Spleen (tissue), 11 donors: ENCODE measurements around the gene ADARB1. TPM values are rescaled to one million over a fixed set of nuclear protein-coding genes. Genes with fewer than 3 reads are reported as not detected.
A peak's percentile ranks its signal among the peaks of the same experiment; 100 is the strongest.

ENCODE experiments used
- DNase-seq: peaks from one replicate; pipeline ENCODE4 v3.0.0-alpha.2; 2020
- H3K27ac ChIP-seq, 8 donors: fragments of 200-600 bp; sonication (generic) in 7 of 8; 1 replicate in 4 of 8; 2 replicates in 4 of 8; pipeline versions ENCODE4 v1.5.0 to v1.8.0; 2016 to 2021; ENCODE audit warnings: inconsistent platforms in 4 of 8, mild to moderate bottlenecking in 4 of 8, moderate library complexity in 1 of 8
- H3K27me3 ChIP-seq, 7 donors: fragments of 200-600 bp; sonication (generic) in 6 of 7; replicated peaks in 1 of 7; 1 replicate in 4 of 7; 2 replicates in 3 of 7; pipeline versions ENCODE4 v1.5.0 to v1.8.0; 2016 to 2021; ENCODE audit warnings: inconsistent platforms in 3 of 7, mild to moderate bottlenecking in 1 of 7
- H3K36me3 ChIP-seq, 6 donors: fragments of 200-600 bp; sonication (generic) in 5 of 6; 1 replicate in 4 of 6; 2 replicates in 2 of 6; pipeline versions ENCODE4 v1.5.0 to v1.8.0; 2016 to 2021; ENCODE audit warnings: inconsistent platforms in 2 of 6
- H3K4me1 ChIP-seq, 6 donors: fragments of 200-600 bp; sonication (generic) in 5 of 6; 1 replicate in 3 of 6; 2 replicates in 3 of 6; pipeline versions ENCODE4 v1.5.0 to v1.8.0; 2016 to 2021; ENCODE audit warnings: inconsistent platforms in 3 of 6
- H3K4me3 ChIP-seq, 8 donors: fragments of 200-600 bp; sonication (generic) in 7 of 8; 1 replicate in 4 of 8; 2 replicates in 4 of 8; pipeline versions ENCODE4 v1.5.0 to v1.8.0; 2016 to 2021; ENCODE audit warnings: inconsistent platforms in 4 of 8, mild to moderate bottlenecking in 4 of 8, moderate library complexity in 2 of 8
- H3K9me3 ChIP-seq, 8 donors: fragments of 200-600 bp; sonication (generic) in 7 of 8; 1 replicate in 4 of 8; 2 replicates in 4 of 8; pipeline versions ENCODE4 v1.5.0 to v1.8.0; 2016 to 2021; ENCODE audit warnings: inconsistent platforms in 4 of 8
- POLR2A ChIP-seq, 3 donors: fragments of 450-650 bp; IDR thresholded peaks; one replicate each; pipeline ENCODE4 v1.5.1; 2017; ENCODE audit warnings: antibody characterized with exemption in 3 of 3, mild to moderate bottlenecking in 1 of 3
- POLR2AphosphoS5 ChIP-seq, 3 donors: sonication (generic); formaldehyde crosslinking; IDR thresholded peaks; one replicate each; pipeline ENCODE4 v1.5.1; 2017; ENCODE audit warnings: antibody characterized with exemption in 3 of 3
- WGBS, 5 donors: extraction: QIAGEN DNeasy Blood & Tissue Kit in 3 of 5; methylation state at CpG; one replicate each; pipeline versions ENCODE4 v1.1.5 to v1.1.7; 2013 to 2018; 5-methylcytosine and 5-hydroxymethylcytosine counted together
- intact Hi-C: fragments of 100-400 bp; cut with DNase I; formaldehyde crosslinking; loops from one replicate; pipeline ENCODE4 v1.15.0; 2023; ENCODE audit warnings: low total_unique reads
- polyA plus RNA-seq, 3 donors: library from polyadenylated mRNA; stranded (reverse); fragments of 200-250 nt; gene quantifications; one replicate each; pipeline ENCODE4 v1.2.1, GENCODE V29; 2013
- total RNA-seq, 7 donors: library from RNA; depleted of rRNA in 3 of 7; stranded (reverse); fragments of >200 nt in 3 of 7; fragmentation: NEBNext Ultra II Directional in 4 of 7; extraction: Animal tissue kit (Norgen Biotek cat#: 25700) in 4 of 7; gene quantifications; one replicate each; pipeline versions ENCODE4 v1.1.0 to v1.2.1, GENCODE V29; 2016 to 2021
- TF ChIP-seq, protein P1 (sequence below), 11 experiments: fragments of 200-600 bp in 7 of 11; fragments of 450-650 bp in 4 of 11; sonication (generic) in 4 of 11; IDR thresholded peaks in 8 of 11; conservative IDR thresholded peaks in 3 of 11; 1 replicate in 7 of 11; 2 replicates in 4 of 11; pipeline versions ENCODE4 v1.4.0 to v1.8.0; 2016 to 2021; ENCODE audit warnings: antibody characterized with exemption in 11 of 11, inconsistent platforms in 4 of 11, mild to moderate bottlenecking in 1 of 11
- donor health status: healthy with polysubstance abuse.
- donor health status: DM: no; HTN: no; CAD: no; lungs with moderate emphysema.
- donor health status: DM: no; HTN: no; CAD: no.
- donor health status: Bipolar disorder and iron deficiency.
- donor health status: healthy.
- donor health status: DM: no; HTN: no; CAD: no.
- donor health status: DM: yes; HTN: yes; CAD: no.

ADARB1 gene
- total and polyA plus RNA-seq, 10 donors: 9.1 to 50.8 (median 29.0) TPM

DNA sequence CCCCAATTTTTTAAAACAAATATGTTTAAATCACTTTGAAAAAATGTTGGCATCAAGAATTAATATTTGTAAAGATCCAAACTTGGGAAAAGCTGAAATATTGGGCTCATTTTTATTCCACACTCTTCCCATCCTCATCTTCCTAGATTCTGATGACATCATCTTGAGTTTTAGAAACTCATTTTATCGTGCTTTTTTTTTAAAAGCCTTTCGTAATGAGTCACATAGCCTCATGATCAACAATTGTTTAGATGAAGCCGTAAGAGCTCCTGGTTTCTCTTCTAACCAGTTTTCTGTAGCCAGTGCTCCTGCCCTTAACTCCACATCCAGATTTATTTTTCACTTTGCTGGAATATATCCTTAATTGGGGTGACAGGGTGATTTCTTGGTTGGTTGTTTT lies 134.7 kb downstream of the ADARB1 start:
- no peak overlapping the region for H3K27ac ChIP-seq
- WGBS, 5 donors: 57 to 81% (median 69%) methylated on average over 3 of the region's 3 CpGs
- no peak for DNase-seq
- intact Hi-C loops: no loop called here
- H3K36me3 ChIP-seq: peaks cover 0 to 84% (median 41%) of the 10 kb centered on the region in 6 donors
- no peaks in the 10 kb centered on the region for H3K27me3 ChIP-seq
- peaks cover 0 to 37% (median 20%) of the 10 kb centered on the region in 6 donors for H3K4me1 ChIP-seq
- no peak overlapping the region for H3K4me3 ChIP-seq
- H3K9me3 ChIP-seq: no peaks in the 10 kb centered on the region
- no peak for TF ChIP-seq POLR2AphosphoS5 (IDR thresholded peaks at IDR 0.05)
- TF ChIP-seq, protein P1, sequence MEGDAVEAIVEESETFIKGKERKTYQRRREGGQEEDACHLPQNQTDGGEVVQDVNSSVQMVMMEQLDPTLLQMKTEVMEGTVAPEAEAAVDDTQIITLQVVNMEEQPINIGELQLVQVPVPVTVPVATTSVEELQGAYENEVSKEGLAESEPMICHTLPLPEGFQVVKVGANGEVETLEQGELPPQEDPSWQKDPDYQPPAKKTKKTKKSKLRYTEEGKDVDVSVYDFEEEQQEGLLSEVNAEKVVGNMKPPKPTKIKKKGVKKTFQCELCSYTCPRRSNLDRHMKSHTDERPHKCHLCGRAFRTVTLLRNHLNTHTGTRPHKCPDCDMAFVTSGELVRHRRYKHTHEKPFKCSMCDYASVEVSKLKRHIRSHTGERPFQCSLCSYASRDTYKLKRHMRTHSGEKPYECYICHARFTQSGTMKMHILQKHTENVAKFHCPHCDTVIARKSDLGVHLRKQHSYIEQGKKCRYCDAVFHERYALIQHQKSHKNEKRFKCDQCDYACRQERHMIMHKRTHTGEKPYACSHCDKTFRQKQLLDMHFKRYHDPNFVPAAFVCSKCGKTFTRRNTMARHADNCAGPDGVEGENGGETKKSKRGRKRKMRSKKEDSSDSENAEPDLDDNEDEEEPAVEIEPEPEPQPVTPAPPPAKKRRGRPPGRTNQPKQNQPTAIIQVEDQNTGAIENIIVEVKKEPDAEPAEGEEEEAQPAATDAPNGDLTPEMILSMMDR (IDR thresholded peaks at IDR 0.05 in 8 of 11, conservative IDR thresholded peaks at IDR 0.05 in 3 of 11): no peak
- TF ChIP-seq POLR2A (IDR thresholded peaks at IDR 0.05): no peak

DNA sequence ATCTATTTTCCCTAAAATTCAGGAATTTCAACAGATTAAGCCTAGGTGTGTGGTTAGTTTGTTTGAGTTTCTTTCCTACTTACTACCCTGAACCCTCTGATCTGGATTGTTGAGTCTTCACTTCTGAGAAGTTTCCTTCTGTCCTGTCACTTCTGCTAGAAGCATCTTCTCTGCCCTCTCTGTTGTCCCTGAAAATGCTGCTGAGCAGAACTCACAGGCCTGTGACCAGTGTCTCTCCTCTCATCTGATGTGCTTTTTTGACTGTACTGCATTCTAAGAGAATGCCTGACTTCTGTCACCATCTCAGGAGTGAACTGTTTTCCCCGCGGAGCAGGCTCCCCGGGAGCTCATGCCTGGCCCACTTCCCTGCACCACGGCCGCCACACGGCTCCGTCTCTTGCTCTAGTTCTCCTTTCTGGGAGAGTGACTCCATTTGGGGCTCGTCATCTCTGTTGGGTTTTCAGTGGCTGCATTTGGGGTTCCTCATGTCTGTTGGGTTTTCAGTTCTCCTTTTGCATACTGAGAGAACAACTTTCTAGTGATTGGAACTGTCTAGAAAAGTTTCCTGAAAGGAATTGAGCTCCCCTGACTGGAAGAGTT lies 135.4 kb downstream of the ADARB1 start:
- intact Hi-C loops: no loop called here
- peaks cover 0 to 37% (median 20%) of the 10 kb centered on the region in 6 donors for H3K4me1 ChIP-seq
- no peak for DNase-seq
- H3K36me3 ChIP-seq: peaks cover 0 to 77% (median 35%) of the 10 kb centered on the region in 6 donors
- no peak overlapping the region for H3K4me3 ChIP-seq
- TF ChIP-seq POLR2A (IDR thresholded peaks at IDR 0.05): no peak
- TF ChIP-seq POLR2AphosphoS5 (IDR thresholded peaks at IDR 0.05): peak in 1 of 3 donors; percentile 35
- no peaks in the 10 kb centered on the region for H3K9me3 ChIP-seq
- no peak overlapping the region for H3K27ac ChIP-seq
- 41 to 74% (median 65%) methylated on average over 8 of the region's 8 CpGs for WGBS, 5 donors
- H3K27me3 ChIP-seq: no peaks in the 10 kb centered on the region

DNA sequence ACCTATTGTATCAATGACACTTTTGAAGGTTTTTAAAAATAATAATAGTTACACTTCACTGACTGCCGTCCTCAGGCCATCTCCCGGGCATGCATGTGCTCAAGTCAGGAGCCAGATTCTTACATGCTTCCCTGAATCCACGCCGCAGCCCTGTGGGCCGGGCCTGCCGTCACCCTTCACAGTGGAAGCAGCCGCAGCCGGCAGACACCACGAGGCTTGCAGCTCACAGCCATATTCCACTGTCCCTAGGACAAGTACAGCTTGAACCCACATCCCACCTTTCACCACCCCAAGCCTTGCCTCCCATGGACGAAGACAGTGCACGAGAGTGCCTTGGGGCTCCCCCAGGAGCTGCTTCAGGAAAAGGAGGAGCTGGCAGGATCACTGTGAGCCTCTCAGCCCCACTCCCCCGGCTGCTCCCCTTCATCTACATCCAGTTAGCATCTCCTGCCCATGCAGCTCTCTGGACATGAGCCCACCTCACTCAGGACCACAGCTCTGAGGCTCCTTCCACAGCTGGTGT lies 136.1 kb downstream of the ADARB1 start:
- WGBS, 5 donors: 92 to 96% (median 94%) methylated on average over 9 to 12 of the region's 12 CpGs
- no peak for DNase-seq
- Histone ChIP-seq H3K27ac (no peak overlapping the region), H3K9me3 (no peaks in the 10 kb centered on the region), H3K4me1 (peaks cover 0 to 37% (median 20%) of the 10 kb centered on the region in 6 donors), H3K27me3 (no peaks in the 10 kb centered on the region), H3K4me3 (no peak overlapping the region), H3K36me3 (peaks cover 0 to 77% (median 29%) of the 10 kb centered on the region in 6 donors)
- TF ChIP-seq POLR2A (IDR thresholded peaks at IDR 0.05): no peak
- TF ChIP-seq, protein P1 (IDR thresholded peaks at IDR 0.05 in 8 of 11, conservative IDR thresholded peaks at IDR 0.05 in 3 of 11): no peak
- TF ChIP-seq POLR2AphosphoS5 (IDR thresholded peaks at IDR 0.05): no peak
- intact Hi-C loops: no loop called here

DNA sequence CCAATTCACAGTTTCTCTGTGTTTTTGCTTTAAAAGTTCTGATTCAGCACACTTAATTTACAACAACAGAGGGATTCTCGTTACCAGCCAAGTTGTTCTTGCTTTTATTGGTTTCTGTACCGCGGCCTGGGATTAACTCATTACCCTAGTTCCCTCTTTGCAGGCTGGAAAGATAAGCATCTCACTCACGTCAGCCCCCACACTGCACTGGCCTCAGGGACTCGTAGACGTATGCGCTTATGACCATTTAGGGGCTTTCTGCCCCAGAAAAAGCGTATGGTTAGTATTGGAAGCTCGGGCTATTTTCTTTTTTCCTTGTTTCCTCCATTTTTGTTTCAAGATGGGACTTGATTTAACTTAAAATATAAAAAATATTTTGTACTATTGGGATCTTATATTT lies 137.3 kb downstream of the ADARB1 start:
- TF ChIP-seq, protein P1 (IDR thresholded peaks at IDR 0.05 in 8 of 11, conservative IDR thresholded peaks at IDR 0.05 in 3 of 11): no peak
- TF ChIP-seq POLR2AphosphoS5 (IDR thresholded peaks at IDR 0.05) (no peak), POLR2A (IDR thresholded peaks at IDR 0.05) (no peak)
- intact Hi-C loops: no loop called here
- 72 to 85% (median 77%) methylated on average over 9 of the region's 9 CpGs for WGBS, 5 donors

More for the DNA sequence above, 137.3 kb downstream of the ADARB1 start:
- DNase-seq: no peak
- peaks cover 0 to 37% (median 20%) of the 10 kb centered on the region in 6 donors for H3K4me1 ChIP-seq
- no peak overlapping the region for H3K4me3 ChIP-seq
- H3K36me3 ChIP-seq: peaks cover 0 to 70% (median 22%) of the 10 kb centered on the region in 6 donors
- H3K27ac ChIP-seq: no peak overlapping the region
- H3K27me3 ChIP-seq: no peaks in the 10 kb centered on the region
- peaks cover 2 to 9% (median 6%) of the 10 kb centered on the region in 8 donors for H3K9me3 ChIP-seq
